ENCODE results near the gene VPS37B.

VPS37B gene

GRCh38 chr12:122855928-122856831 lies 39.7 kb downstream of the VPS37B start:
- H3K4me3 ChIP-seq (replicated peaks; ENCODE audit: low read depth, low read length), result no peak overlapping the region
- no peak for TF ChIP-seq CTCF (IDR thresholded peaks at IDR 0.05; ENCODE audit: low read depth, low read length, missing control alignments)
- DNase-seq (ENCODE audit: extremely low read depth, low read depth), result no peak

DNA sequence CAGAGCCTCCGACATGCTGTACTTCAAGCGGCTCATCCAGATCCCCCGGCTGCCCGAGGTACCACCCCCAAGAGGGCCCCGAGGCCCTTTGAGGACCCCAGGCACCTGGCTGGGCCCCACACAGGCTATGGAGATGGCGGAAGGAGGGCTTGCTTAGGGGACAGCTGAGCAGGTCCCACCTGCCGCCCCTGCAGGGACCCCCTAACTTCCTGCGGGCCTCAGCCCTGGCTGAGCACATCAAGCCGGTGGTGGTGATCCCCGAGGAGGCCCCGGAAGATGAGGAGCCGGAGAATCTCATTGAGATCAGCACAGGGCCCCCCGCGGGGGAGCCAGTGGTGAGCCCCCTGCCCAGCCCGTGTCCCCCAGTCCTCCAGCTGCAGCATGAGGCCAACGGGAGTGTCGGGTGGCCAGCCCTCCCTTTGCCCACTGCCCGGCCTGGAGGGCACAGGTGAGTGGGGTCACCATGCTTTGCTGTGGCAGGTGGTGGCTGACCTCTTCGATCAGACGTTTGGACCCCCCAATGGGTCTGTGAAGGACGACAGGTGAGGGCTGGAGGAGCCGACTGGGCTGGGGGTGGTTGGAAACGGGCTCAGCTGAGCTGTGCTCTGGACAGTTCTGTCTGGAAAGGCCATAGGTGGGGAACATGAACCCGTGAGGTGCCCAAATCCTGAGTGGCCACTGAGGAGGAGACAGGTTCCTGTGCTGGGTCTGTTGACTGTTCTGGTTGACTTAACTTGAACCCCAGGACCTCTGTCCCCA lies 40.7 kb downstream of the VPS37B start:
- DNase-seq (ENCODE audit: extremely low read depth, low read depth), result no peak
- no peak for TF ChIP-seq CTCF (IDR thresholded peaks at IDR 0.05; ENCODE audit: low read depth, low read length, missing control alignments)
- no peak overlapping the region for H3K4me3 ChIP-seq (replicated peaks; ENCODE audit: low read depth, low read length)

- no peak for TF ChIP-seq CTCF (IDR thresholded peaks at IDR 0.05; ENCODE audit: low read depth, low read length, missing control alignments)
- H3K4me3 ChIP-seq (replicated peaks; ENCODE audit: low read depth, low read length), result no peak overlapping the region
- DNase-seq (ENCODE audit: extremely low read depth, low read depth), result no peak
Measured at GRCh38 chr12:122854554-122854953, 41.4 kb downstream of the VPS37B start.

- TF ChIP-seq CTCF (IDR thresholded peaks at IDR 0.05; ENCODE audit: low read depth, low read length, missing control alignments), result no peak
- H3K4me3 ChIP-seq (replicated peaks; ENCODE audit: low read depth, low read length), result no peak overlapping the region
- no peak for DNase-seq (ENCODE audit: extremely low read depth, low read depth)
Measured at GRCh38 chr12:122853582-122854245, 42.2 kb downstream of the VPS37B start.

- no peak for DNase-seq (ENCODE audit: extremely low read depth, low read depth)
- H3K4me3 ChIP-seq (replicated peaks; ENCODE audit: low read depth, low read length), result no peak overlapping the region
- no peak for TF ChIP-seq CTCF (IDR thresholded peaks at IDR 0.05; ENCODE audit: low read depth, low read length, missing control alignments)
Measured at GRCh38 chr12:122852336-122853275, 43.3 kb downstream of the VPS37B start.

- H3K4me3 ChIP-seq (replicated peaks; ENCODE audit: low read depth, low read length), result no peak overlapping the region
- TF ChIP-seq CTCF (IDR thresholded peaks at IDR 0.05; ENCODE audit: low read depth, low read length, missing control alignments), result no peak
- no peak for DNase-seq (ENCODE audit: extremely low read depth, low read depth)
Measured at GRCh38 chr12:122851820-122852219, 44.1 kb downstream of the VPS37B start.

Data from HFF-Myc (cell line).